Testis (tissue), 2 donors: ENCODE measurements around the gene CD28.

Source experiments
- CTCF ChIP-seq, 3 experiments: fragments of 450-650 bp in 2 of 3; fragments of 200-600 bp in 1 of 3; sonication (generic) in 1 of 3; IDR thresholded peaks; one replicate each; pipeline ENCODE4 v1.5.1; 2016 to 2019; ENCODE audit warnings: antibody characterized with exemption in 3 of 3, mild to moderate bottlenecking in 2 of 3, moderate library complexity in 1 of 3
- POLR2A ChIP-seq: fragments of 450-650 bp; IDR thresholded peaks from one replicate; pipeline ENCODE4 v1.6.1; 2017; ENCODE audit warnings: antibody characterized with exemption, mild to moderate bottlenecking, moderate library complexity

GRCh38 chr2:203660465-203660864 is 46.0 kb upstream of the CD28 start:
- no peak for TF ChIP-seq CTCF (IDR thresholded peaks at IDR 0.05)
- TF ChIP-seq POLR2A, result no peak
